Right lobe of liver (tissue), 4 donors: ENCODE results near the gene TH.

Source experiments
- CTCF ChIP-seq, 4 donors: fragments of 200-600 bp in 3 of 4; fragments of 450-650 bp in 1 of 4; IDR thresholded peaks; one replicate each; pipeline versions ENCODE4 v1.5.1 to v1.8.0; 2016 to 2022; ENCODE audit warnings: antibody characterized with exemption in 4 of 4, mild to moderate bottlenecking in 2 of 4
- POLR2A ChIP-seq: fragments of 450-650 bp; IDR thresholded peaks from one replicate; pipeline ENCODE4 v1.6.1; 2017; ENCODE audit warnings: antibody characterized with exemption, mild to moderate bottlenecking
- donor health status: DM: no; HTN: no; CAD: no.
- donor health status: DM: no; HTN: no; CAD: no.
- donor health status: DM: no; HTN: yes; CAD: no.

DNA sequence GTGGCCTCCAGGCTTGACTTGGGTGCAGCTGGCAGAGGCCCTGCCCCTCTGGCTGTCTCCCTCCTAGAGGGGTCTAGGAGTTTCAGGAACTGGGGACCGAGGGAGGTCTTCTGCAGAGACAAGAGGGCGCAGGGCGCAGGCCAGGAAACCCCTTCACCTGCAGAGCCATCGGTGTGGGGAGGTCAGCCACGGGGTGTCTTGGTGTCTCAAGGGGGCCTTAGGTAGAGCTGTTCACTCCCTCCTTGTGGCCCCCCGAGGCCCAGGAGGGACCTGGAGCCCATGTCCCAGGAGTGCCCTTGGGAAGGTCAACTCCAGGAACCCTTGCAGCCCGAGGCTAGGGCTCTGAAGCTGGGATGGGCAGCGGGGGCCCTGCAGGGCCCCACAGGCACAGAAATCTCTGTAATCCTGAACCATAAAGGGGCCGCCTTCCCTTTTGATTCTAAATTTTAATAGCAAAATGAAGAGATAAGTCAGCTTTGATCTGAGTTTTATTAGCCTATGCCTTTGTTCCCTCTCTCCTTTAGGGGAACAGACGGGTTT, 31.4 kb upstream of the TH start:
- TF ChIP-seq CTCF (IDR thresholded peaks at IDR 0.05): no peak
- no peak for TF ChIP-seq POLR2A
